GM21723 (cell line): Measurements from ENCODE around the gene MAPK1.
"Not testable (repeated sequence)": the region's sequence is repeated elsewhere in the genome, so short reads cannot be mapped to it uniquely, and the experiment has no call there.

Experiments used
- ATAC-seq: cut with Tn5 transposase; IDR thresholded peaks from one replicate; pipeline ENCODE4 v1.9.1; 2021; ENCODE audit warnings: mild to moderate bottlenecking, moderate library complexity; ENCODE audit not compliant: unreplicated experiment

MAPK1 gene

GRCh38 chr22:21730535-21731308 is 136.7 kb downstream of the MAPK1 start:
- ATAC-seq, result no peak

- not testable (repeated sequence) for ATAC-seq
Observed at GRCh38 chr22:21729184-21729583, 138.3 kb downstream of the MAPK1 start.

GRCh38 chr22:21728270-21728669 is 139.2 kb downstream of the MAPK1 start:
- ATAC-seq, result no peak

GRCh38 chr22:21727768-21728167 is 139.7 kb downstream of the MAPK1 start:
- ATAC-seq, result no peak

GRCh38 chr22:21727159-21727558 is 140.3 kb downstream of the MAPK1 start:
- no peak for ATAC-seq

GRCh38 chr22:21726650-21727049 is 140.8 kb downstream of the MAPK1 start:
- no peak for ATAC-seq

GRCh38 chr22:21725956-21726649 is 141.3 kb downstream of the MAPK1 start:
- ATAC-seq, result no peak

GRCh38 chr22:21724496-21724895 is 142.9 kb downstream of the MAPK1 start:
- not testable (repeated sequence) for ATAC-seq

DNA sequence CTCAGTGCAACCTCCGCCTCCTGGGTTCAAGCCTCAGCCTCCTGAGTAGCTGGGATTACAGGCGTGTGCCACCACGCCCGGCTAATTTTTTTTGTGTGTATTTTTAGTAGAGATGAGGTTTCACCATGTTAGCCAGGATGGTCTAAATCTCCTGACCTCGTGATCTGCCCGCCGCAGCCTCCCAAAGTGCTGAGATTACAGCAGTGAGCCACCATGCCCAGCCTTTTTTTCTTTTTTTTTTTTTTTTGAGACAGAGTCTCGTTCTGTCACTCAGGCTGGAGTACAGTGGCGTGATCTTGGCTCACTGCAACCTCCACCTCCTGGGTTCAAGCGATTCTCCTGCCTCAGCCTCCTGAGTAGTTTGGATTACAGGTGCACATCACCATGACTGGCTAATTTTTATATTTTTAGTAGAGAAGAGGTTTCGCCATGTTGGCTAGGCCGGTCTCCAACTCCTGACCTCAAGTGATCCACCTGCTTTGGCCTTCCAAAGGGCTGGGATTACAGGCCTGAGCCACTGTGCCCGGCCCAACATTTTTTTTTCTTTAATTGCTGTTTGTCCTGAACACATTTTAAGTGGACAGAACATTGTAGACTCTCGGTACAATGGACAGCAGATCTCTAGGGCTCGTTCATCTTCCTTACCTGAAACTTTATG is 146.1 kb downstream of the MAPK1 start:
- ATAC-seq, result not testable (repeated sequence)

DNA sequence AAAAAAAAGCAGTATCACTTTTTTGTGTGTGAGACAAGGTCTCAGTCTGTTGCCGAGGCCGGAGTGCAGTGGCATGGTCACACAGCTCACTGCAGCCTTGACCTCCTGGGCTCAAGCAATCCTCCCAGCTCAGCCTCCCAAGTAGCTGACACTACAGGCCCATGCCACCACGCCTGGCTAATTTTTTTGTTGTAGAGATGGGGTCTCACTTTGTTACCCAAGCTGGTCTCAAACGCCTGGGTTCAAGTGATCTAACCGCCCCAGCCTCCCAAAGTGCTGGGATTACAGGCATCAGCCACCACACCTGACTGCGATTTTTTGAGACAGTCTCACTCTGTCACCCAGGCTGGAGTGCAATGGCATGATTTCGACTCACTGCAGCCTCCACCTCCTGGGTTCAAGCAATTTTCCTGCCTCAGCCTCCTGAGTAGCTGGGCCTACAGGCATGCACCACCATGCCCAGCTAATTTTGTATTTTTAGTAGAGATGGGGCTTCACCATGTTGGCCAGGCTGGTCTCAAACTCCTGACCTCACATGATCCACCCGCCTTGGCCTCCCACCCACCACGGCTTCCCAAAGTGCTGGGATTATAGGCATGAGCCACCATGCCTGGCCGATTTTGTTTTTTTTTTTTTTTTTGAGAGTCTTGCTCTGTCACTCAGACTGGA is 147.1 kb downstream of the MAPK1 start:
- not testable (repeated sequence) for ATAC-seq

DNA sequence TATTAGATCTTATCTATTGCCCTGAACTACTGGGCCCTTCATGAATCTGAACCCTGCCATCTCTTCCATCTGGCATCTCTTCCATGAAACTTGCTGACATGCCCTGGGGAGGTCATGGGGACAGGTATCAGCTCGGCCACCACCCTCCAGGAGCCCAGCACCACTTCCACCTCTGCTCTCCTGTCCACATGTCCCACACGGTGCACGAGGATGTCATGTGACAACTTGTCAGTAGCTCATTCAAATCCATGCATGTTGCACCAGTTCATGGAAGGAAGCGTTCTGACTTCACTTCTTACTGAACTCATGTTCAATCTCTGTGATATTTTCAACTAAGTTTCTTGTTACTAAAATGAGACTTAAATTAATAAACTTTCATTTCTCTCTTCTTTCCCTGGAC is 148.4 kb downstream of the MAPK1 start:
- no peak for ATAC-seq

DNA sequence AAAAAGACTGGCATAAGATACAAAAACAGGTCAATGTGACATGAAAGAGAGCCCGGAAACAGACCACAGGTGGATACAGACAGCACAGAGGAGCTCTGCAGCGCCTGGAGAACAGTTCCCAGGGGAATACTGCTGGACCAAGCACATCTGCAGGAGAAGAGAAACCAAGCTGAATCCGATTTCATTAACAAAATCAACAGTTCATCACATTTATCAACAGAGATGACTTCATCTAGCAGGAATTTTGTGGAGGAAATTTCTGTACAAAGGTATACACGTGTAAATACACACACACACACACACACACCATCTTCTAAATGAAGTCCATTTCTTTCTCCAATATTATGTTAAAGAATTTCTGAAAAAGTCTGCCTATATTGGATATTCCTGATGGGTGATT is 148.9 kb downstream of the MAPK1 start:
- no peak for ATAC-seq

GRCh38 chr22:21716395-21717122 is 150.9 kb downstream of the MAPK1 start:
- ATAC-seq, result not testable (repeated sequence)

- ATAC-seq, result no peak
Observed at GRCh38 chr22:21714786-21715185, 152.7 kb downstream of the MAPK1 start.

DNA sequence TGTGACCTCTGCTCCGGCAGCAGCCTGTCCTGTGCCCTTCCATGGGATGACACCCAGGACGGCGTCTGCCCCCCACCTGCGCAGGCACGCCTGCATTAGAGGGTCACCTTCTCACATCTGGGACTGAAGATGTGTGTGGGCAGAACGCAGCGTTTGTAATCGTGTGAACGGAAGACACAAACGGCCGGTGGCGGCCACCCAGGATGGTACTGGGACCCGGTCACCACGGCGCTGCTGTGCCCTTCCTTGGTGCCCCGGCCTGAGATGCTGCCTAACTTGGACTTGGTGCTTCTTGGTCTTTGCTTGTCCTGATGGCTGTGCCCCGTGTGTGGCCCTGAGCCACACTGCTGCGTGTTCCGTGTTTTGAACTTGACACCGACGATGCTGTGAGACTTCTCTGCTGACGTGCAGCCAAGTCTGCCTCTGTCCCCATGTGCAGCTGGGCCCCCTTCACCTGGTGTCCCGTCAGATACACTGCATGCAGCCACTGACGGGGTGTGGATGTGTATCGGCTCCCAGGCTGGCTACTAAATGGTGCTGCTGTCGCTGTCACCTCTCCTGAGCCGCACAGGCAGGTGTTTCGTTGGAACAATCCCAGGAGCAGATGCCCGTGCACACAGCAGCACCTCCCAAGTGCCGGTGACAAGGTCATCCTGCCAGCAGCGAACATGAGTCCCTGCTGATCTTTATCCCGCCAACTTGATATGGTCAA is 153.2 kb downstream of the MAPK1 start:
- ATAC-seq, result no peak

DNA sequence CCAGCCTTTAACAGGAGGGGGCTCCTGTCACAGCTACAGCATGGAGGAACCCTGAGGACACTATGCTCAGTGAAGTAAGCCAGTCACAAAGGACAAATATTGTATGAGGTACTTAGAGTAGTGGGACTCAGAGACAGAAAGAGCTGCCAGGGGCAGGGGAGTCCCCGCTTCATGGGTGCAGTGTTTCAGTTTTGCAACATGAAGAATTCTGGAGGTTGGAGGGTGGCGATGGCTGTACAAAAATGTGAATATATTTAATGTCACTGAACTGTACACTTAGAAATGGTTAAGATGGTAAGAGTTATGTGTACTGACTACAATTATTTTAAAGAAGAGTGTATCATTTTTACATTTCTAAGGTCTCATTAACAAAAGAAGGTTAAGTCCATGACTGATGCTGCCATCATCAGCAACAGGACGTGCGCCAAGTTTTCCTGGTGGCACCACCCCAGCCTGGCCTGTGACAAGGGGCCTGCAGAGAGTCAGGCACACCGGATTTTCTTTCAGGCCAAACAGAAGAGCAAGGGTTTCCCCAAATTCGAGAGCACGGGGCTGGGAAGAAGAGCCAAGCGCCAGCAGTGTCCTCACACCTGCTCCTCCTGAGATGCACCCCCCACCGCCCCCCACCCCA is 153.9 kb downstream of the MAPK1 start:
- no peak for ATAC-seq

DNA sequence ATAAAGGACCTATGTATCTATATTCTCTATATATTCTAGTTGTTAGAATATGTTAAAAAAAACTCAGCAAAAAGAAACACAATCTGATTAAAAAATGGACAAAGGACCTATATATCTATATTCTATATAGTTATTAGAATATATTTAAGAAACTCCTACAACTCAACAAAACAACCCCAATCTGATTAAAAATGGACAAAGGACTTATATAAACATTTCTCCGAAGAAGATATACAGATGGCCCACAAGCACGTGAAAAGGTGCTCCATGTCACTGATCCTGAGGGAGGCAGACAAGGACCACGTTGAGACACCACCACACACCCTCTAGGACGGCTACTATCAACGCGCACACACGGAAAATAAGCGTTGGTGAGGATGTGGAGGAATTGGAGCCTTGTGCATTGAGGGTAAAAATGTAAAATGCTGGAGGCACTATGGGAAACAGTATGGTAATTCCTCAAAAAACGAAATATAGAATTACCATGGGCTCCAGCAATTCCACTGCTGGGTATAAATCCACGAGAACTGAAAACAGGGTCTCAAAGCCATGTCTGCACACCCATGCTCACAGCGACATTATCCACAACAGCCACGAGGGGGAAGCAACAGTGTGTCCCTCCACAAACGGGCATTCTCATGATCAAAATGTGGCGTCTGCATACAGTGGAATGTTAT is 154.6 kb downstream of the MAPK1 start:
- no peak for ATAC-seq

DNA sequence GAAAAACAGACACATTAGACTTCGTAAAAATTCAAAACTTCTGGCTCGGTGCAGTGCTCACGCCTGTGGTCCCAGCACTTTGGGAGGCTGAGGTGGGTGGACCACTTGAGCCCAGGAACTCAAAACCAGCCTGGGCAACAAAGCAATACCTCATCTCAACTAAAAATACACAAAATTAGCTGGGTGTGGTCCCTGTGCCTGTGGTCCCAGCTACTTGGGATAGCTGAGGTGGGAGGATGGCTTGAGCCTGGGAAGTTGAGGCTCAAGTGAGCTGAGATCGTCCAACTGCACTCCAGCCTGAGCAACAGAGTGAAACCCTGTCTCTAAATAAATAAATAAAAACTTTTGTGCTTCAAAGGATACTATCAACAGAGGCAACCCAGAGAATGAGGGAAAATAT is 155.6 kb downstream of the MAPK1 start:
- ATAC-seq, result no peak

DNA sequence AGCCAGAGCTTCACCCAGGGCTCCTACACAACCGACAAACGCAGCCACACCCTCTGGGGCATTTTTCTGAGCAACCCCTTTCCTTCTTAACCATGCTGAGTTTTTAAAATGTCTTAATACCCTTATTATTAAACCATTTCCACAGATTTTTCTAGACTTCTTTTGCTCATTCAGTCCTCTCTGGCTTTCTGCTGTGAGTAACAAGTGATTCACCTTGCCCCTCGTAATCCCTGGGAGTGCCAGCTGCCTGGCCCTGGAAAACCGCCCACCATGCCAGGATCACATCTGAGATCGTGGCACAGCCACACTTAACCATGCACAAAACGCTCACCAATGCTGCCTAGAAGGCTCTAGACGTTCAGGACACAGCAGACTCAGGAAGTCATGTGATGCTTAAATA is 157.3 kb downstream of the MAPK1 start:
- no peak for ATAC-seq
